HepG2 (cell line): Measurements from ENCODE around the gene PDIA4. TPM values are rescaled to one million over a fixed set of nuclear protein-coding genes. Genes with fewer than 3 reads are reported as not detected.

ENCODE experiments used
- ATAC-seq: fragments of 200-7000 bp; cut with Tn5 transposase; 3 replicates; pipeline ENCODE4 v1.9.1; 2020; ENCODE audit warnings: mild to moderate bottlenecking, moderate library complexity
- BruUV-seq: library from RNA; stranded (reverse); fragments of 400-500 nt; replicated peaks from 2 replicates; lab custom pipeline; 2021; lab: Mats Ljungman, UMichigan
- CTCF ChIA-PET: fragments of 300-600 bp; formaldehyde crosslinking; extraction: SDS; loops from one replicate; lab custom pipeline; 2021; ENCODE audit warnings: low total read pairs, inconsistent platforms, low intra/inter-chr PET ratio; lab: Yijun Ruan, JAX
- POLR2A ChIA-PET: fragments of 350-600 bp; sonication (Branson Sonifier 250); formaldehyde crosslinking; loops from one replicate; lab custom pipeline; 2020; ENCODE audit warnings: antibody characterized with exemption, inconsistent platforms; lab: Yijun Ruan, JAX
- DNase-seq: peaks from one replicate; pipeline ENCODE4 v3.0.0-alpha.2; 2015; ENCODE audit warnings: low spot score
- FAIRE-seq: peaks from 3 replicates; lab custom pipeline; 2011; peaks lifted over from hg19 to GRCh38; lab: Jason Lieb, UNC
- H2AFZ ChIP-seq: one replicate; pipeline ENCODE4 v1.6.1; 2011; ENCODE audit warnings: low read length, inconsistent platforms
- H3K27ac ChIP-seq: fragments of 300-600 bp; 3 replicates; pipeline ENCODE4 v1.8.0; 2011; ENCODE audit warnings: mixed run types, mild to moderate bottlenecking, mixed read lengths, low read length, inconsistent platforms; ENCODE audit not compliant: insufficient read depth; ENCODE audit errors: extremely low read length
- H3K27me3 ChIP-seq, 2 experiments: fragments of 200-600 bp in 1 of 2; 2 replicates in 1 of 2; 3 replicates in 1 of 2; pipeline versions ENCODE4 v1.6.0 to v1.8.0; 2011; ENCODE audit warnings: low read length in 2 of 2, mild to moderate bottlenecking in 2 of 2, moderate library complexity in 2 of 2, inconsistent platforms in 1 of 2; ENCODE audit not compliant: insufficient read depth in 2 of 2, control insufficient read depth in 1 of 2
- H3K36me3 ChIP-seq, 2 experiments: fragments of 200-600 bp in 1 of 2; replicated peaks in 1 of 2; 2 replicates in 1 of 2; 3 replicates in 1 of 2; pipeline versions ENCODE4 v1.5.1 to v1.8.0; 2011; ENCODE audit warnings: low read length in 2 of 2, inconsistent platforms in 1 of 2; ENCODE audit not compliant: insufficient read depth in 2 of 2, control insufficient read depth in 1 of 2
- H3K4me1 ChIP-seq: 2 replicates; pipeline ENCODE4 v1.5.1; 2012; ENCODE audit warnings: low read length, inconsistent platforms; ENCODE audit not compliant: insufficient read depth
- H3K4me2 ChIP-seq: 2 replicates; pipeline ENCODE4 v1.6.0; 2011; ENCODE audit warnings: low read depth, low read length, inconsistent platforms
- H3K4me3 ChIP-seq, 3 experiments: fragments of 200-600 bp in 1 of 3; sonication (generic), shearing (Covaris generic) in 1 of 3; replicated peaks in 1 of 3; 2 replicates each; pipeline ENCODE4 v1.5.1; 2011 to 2016; ENCODE audit warnings: low read length in 3 of 3, inconsistent platforms in 2 of 3, low read depth in 2 of 3, mild to moderate bottlenecking in 2 of 3, control low read depth in 1 of 3, mixed read lengths in 1 of 3; ENCODE audit not compliant: insufficient read depth in 1 of 3
- H3K79me2 ChIP-seq: one replicate; pipeline ENCODE4 v1.6.1; 2011; ENCODE audit warnings: low read length, inconsistent platforms; ENCODE audit not compliant: insufficient read depth
- H3K9ac ChIP-seq: 2 replicates; pipeline ENCODE4 v1.6.0; 2011; ENCODE audit warnings: mild to moderate bottlenecking, low read depth, low read length, inconsistent platforms; ENCODE audit not compliant: insufficient read depth
- H3K9me3 ChIP-seq: 2 replicates; pipeline ENCODE4 v1.5.1; 2012; ENCODE audit warnings: mild to moderate bottlenecking, low read length
- H4K20me1 ChIP-seq: 2 replicates; pipeline ENCODE4 v1.6.0; 2011; ENCODE audit warnings: inconsistent platforms, mild to moderate bottlenecking, low read length, moderate library complexity; ENCODE audit not compliant: insufficient read depth
- AGO1 ChIP-seq: fragments of 200-400 bp; formaldehyde crosslinking; IDR thresholded peaks from 2 replicates; pipeline ENCODE4 v1.6.1; 2017; ENCODE audit warnings: mild to moderate bottlenecking, low read depth, low read length, moderate library complexity; ENCODE audit not compliant: poor library complexity, severe bottlenecking
- KDM1A ChIP-seq: IDR thresholded peaks from 2 replicates; pipeline ENCODE4 v1.6.1; 2016; ENCODE audit warnings: missing compliant biosample characterization
- RFX5 ChIP-seq: IDR thresholded peaks from 2 replicates; pipeline ENCODE4 v1.6.1; 2011; ENCODE audit warnings: low read depth, low read length, improper control_type of control experiment
- ZBTB2 ChIP-seq: sonication (generic); formaldehyde crosslinking; IDR thresholded peaks from 2 replicates; pipeline ENCODE4 v1.8.0; 2022; ENCODE audit warnings: low read depth, missing genetic modification reagents
- ZBTB4 ChIP-seq: sonication (generic); formaldehyde crosslinking; IDR thresholded peaks from 2 replicates; pipeline ENCODE4 v1.4.0; 2020; ENCODE audit warnings: missing genetic modification reagents, mild to moderate bottlenecking, borderline replicate concordance
- ZKSCAN8 ChIP-seq: IDR thresholded peaks from 2 replicates; pipeline ENCODE4 v1.6.1; 2016; ENCODE audit warnings: borderline replicate concordance, missing genetic modification reagents, missing compliant biosample characterization
- ZMYM3 ChIP-seq: sonication (generic); formaldehyde crosslinking; IDR thresholded peaks from 2 replicates; pipeline ENCODE4 v1.5.1; 2020; ENCODE audit warnings: mild to moderate bottlenecking, missing genetic modification reagents
- ZNF17 ChIP-seq: sonication (generic); formaldehyde crosslinking; IDR thresholded peaks from 2 replicates; pipeline ENCODE4 v1.5.0; 2020; ENCODE audit warnings: mild to moderate bottlenecking, missing genetic modification reagents
- ZNF207 ChIP-seq: fragments of 450-650 bp; IDR thresholded peaks from 2 replicates; pipeline ENCODE4 v1.6.1; 2016; ENCODE audit warnings: antibody characterized with exemption, borderline replicate concordance
- ZNF383 ChIP-seq: sonication (generic); formaldehyde crosslinking; IDR thresholded peaks from 2 replicates; pipeline ENCODE4 v1.4.0; 2020; ENCODE audit warnings: missing genetic modification reagents, mild to moderate bottlenecking, borderline replicate concordance
- ZNF562 ChIP-seq: sonication (generic); formaldehyde crosslinking; IDR thresholded peaks from 2 replicates; pipeline ENCODE4 v1.8.0; 2022; ENCODE audit warnings: missing genetic modification reagents, borderline replicate concordance
- WGBS: methylation state at CpG from one replicate; pipeline ENCODE4 v1.1.6; 2017; ENCODE audit warnings: low lambda C conversion rate; 5-methylcytosine and 5-hydroxymethylcytosine counted together
- in situ Hi-C: cut with HindIII; loops from 2 replicates; pipeline ENCODE4 v1.10.0; 2017; ENCODE audit warnings: low pct_unique_long_range_greater_than_20kb; ENCODE audit not compliant: extremely low pct_ligation_motif_present
- intact Hi-C: fragments of 100-400 bp; cut with micrococcal nuclease; formaldehyde crosslinking; loops from one replicate; pipeline ENCODE4 v1.10.0; 2022; ENCODE audit not compliant: unreplicated experiment
- polyA plus RNA-seq, 8 experiments: library from polyadenylated mRNA; depleted of rRNA in 3 of 8; stranded (reverse) in 7 of 8; unstranded in 1 of 8; fragments of >200 nt; fragmentation: Illumina TruSeq in 4 of 8; extraction: Trizol in 4 of 8; gene quantifications; 2 replicates each; pipeline versions ENCODE4 v1.2.1 to v1.2.3, GENCODE V29; 2011 to 2016; ENCODE audit warnings: low read depth in 4 of 8, missing spikeins in 1 of 8, mixed read lengths in 1 of 8; ENCODE audit not compliant: insufficient read depth in 1 of 8
- total RNA-seq, 5 experiments: library from RNA; depleted of rRNA; stranded (reverse); fragments of >200 nt; fragmentation: Illumina TruSeq; extraction: Trizol; gene quantifications; 2 replicates each; pipeline ENCODE4 v1.2.3, GENCODE V29; 2016; ENCODE audit warnings: low read depth in 1 of 5
- TF ChIP-seq, protein P1 (sequence below): sonication (generic); formaldehyde crosslinking; IDR thresholded peaks from 2 replicates; pipeline ENCODE4 v1.8.0; 2022; ENCODE audit warnings: mild to moderate bottlenecking, missing genetic modification reagents, moderate library complexity
- TF ChIP-seq, protein P2 (sequence below): IDR thresholded peaks from 2 replicates; pipeline ENCODE4 v1.6.1; 2016; ENCODE audit warnings: missing compliant biosample characterization, missing genetic modification reagents, borderline replicate concordance
- TF ChIP-seq, protein P3 (sequence below): sonication (generic); formaldehyde crosslinking; IDR thresholded peaks from 2 replicates; pipeline ENCODE4 v1.4.0; 2020; ENCODE audit warnings: missing genetic modification reagents, borderline replicate concordance

PDIA4 gene
- total and polyA plus RNA-seq, 2 of the 13 experiments (the other 11 are each of a cell fraction or from before 2014, with no cell fraction given), result 278 to 402 TPM

DNA sequence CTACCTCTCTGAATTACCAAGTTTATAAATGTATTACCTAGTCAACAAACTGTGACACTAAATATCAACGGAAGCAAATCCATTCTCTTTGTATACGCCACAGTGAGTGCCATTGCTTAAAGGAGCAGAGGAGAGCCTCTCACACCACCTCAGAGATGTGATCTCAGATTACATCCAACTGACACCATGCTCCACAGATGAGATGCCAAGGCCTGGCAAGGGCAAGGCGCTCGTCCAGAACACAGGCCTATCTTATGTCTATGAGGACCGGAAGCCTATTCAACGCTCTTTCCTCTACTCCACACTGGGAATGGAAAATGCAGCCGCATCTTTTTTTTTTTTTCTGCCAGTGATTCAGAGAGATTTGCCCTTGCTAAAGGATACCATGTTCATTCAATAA, 11.4 kb downstream of the PDIA4 start:
- no peak for DNase-seq
- no peak overlapping the region for H3K4me2 ChIP-seq
- no peak overlapping the region for H2AFZ ChIP-seq
- peaks cover 3% of the 10 kb centered on the region; the same call in 1 of the 2 replicates for H4K20me1 ChIP-seq
- no peaks in the 10 kb centered on the region for H3K27me3 ChIP-seq
- WGBS, result 88% methylated on average over 7 of the region's 7 CpGs
- POLR2A ChIA-PET, result no interaction called here
- no peak for ATAC-seq
- H3K9ac ChIP-seq, result no peak overlapping the region
- BruUV-seq, result no TSS peak
- in situ Hi-C loops (no loop called here), intact Hi-C loops (no loop called here)
- peaks cover 35 to 68% of the 10 kb centered on the region in 2 experiments for H3K36me3 ChIP-seq
- no peak overlapping the region for H3K27ac ChIP-seq
- no peaks in the 10 kb centered on the region for H3K4me1 ChIP-seq
- H3K9me3 ChIP-seq, result no peaks in the 10 kb centered on the region
- CTCF ChIA-PET, result no interaction called here
- H3K79me2 ChIP-seq, result peaks cover 10% of the 10 kb centered on the region
- no peak for FAIRE-seq
- H3K4me3 ChIP-seq, result no peak overlapping the region
- TF ChIP-seq ZNF383 (CRISPR knock-in tag) (no peak), ZKSCAN8 (CRISPR knock-in tag) (no peak), ZMYM3 (CRISPR knock-in tag) (no peak), RFX5 (no peak), ZNF562 (CRISPR knock-in tag) (no peak), ZNF207 (no peak), ZBTB2 (no peak), ZNF17 (CRISPR knock-in tag) (no peak), ZBTB4 (CRISPR knock-in tag) (no peak), KDM1A (CRISPR knock-in tag) (no peak), AGO1 (no peak)
- TF ChIP-seq, protein P1, sequence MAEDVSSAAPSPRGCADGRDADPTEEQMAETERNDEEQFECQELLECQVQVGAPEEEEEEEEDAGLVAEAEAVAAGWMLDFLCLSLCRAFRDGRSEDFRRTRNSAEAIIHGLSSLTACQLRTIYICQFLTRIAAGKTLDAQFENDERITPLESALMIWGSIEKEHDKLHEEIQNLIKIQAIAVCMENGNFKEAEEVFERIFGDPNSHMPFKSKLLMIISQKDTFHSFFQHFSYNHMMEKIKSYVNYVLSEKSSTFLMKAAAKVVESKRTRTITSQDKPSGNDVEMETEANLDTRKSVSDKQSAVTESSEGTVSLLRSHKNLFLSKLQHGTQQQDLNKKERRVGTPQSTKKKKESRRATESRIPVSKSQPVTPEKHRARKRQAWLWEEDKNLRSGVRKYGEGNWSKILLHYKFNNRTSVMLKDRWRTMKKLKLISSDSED (CRISPR knock-in tag), result no peak
- TF ChIP-seq, protein P2, sequence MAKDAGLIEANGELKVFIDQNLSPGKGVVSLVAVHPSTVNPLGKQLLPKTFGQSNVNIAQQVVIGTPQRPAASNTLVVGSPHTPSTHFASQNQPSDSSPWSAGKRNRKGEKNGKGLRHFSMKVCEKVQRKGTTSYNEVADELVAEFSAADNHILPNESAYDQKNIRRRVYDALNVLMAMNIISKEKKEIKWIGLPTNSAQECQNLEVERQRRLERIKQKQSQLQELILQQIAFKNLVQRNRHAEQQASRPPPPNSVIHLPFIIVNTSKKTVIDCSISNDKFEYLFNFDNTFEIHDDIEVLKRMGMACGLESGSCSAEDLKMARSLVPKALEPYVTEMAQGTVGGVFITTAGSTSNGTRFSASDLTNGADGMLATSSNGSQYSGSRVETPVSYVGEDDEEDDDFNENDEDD (CRISPR knock-in tag), result no peak
- TF ChIP-seq, protein P3, sequence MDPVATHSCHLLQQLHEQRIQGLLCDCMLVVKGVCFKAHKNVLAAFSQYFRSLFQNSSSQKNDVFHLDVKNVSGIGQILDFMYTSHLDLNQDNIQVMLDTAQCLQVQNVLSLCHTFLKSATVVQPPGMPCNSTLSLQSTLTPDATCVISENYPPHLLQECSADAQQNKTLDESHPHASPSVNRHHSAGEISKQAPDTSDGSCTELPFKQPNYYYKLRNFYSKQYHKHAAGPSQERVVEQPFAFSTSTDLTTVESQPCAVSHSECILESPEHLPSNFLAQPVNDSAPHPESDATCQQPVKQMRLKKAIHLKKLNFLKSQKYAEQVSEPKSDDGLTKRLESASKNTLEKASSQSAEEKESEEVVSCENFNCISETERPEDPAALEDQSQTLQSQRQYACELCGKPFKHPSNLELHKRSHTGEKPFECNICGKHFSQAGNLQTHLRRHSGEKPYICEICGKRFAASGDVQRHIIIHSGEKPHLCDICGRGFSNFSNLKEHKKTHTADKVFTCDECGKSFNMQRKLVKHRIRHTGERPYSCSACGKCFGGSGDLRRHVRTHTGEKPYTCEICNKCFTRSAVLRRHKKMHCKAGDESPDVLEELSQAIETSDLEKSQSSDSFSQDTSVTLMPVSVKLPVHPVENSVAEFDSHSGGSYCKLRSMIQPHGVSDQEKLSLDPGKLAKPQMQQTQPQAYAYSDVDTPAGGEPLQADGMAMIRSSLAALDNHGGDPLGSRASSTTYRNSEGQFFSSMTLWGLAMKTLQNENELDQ (CRISPR knock-in tag), result no peak
